HEK293T (cell line): ENCODE results near the gene MEF2A.
"Not testable (repeated sequence)": the region's sequence is repeated elsewhere in the genome, so short reads cannot be mapped to it uniquely, and the experiment has no call there.

ENCODE experiments used
- CTCF ChIA-PET: fragments of 350-600 bp; formaldehyde crosslinking; extraction: SDS; loops from one replicate; lab custom pipeline; 2021; ENCODE audit warnings: antibody characterized with exemption, inconsistent platforms; lab: Yijun Ruan, JAX
- POLR2A ChIA-PET: fragments of 350-600 bp; formaldehyde crosslinking; extraction: SDS; loops from one replicate; lab custom pipeline; 2020; ENCODE audit warnings: antibody characterized with exemption, inconsistent platforms; lab: Yijun Ruan, JAX
- DNase-seq: peaks from one replicate; pipeline ENCODE4 v3.0.0; 2012; ENCODE audit warnings: mixed read lengths; ENCODE audit errors: extremely low spot score
- ARNT ChIP-seq: fragments of 450-650 bp; IDR thresholded peaks from 2 replicates; pipeline ENCODE4 v1.6.1; 2017; ENCODE audit warnings: mild to moderate bottlenecking
- BHLHE40 ChIP-seq: fragments of 450-650 bp; IDR thresholded peaks from 2 replicates; pipeline ENCODE4 v1.6.1; 2016; ENCODE audit warnings: mild to moderate bottlenecking, moderate library complexity, borderline replicate concordance
- CTBP1 ChIP-seq: fragments of 450-650 bp; IDR thresholded peaks from 2 replicates; pipeline ENCODE4 v1.6.1; 2016; ENCODE audit warnings: borderline replicate concordance
- ELF4 ChIP-seq: fragments of 450-650 bp; IDR thresholded peaks from 2 replicates; pipeline ENCODE4 v1.6.1; 2017; ENCODE audit warnings: antibody characterized with exemption
- FOXA1 ChIP-seq: fragments of 450-650 bp; IDR thresholded peaks from 2 replicates; pipeline ENCODE4 v1.6.1; 2016; ENCODE audit warnings: mild to moderate bottlenecking
- FOXK2 ChIP-seq: fragments of 450-650 bp; IDR thresholded peaks from 2 replicates; pipeline ENCODE4 v1.6.1; 2016; ENCODE audit warnings: mild to moderate bottlenecking
- FOXM1 ChIP-seq: fragments of 450-650 bp; IDR thresholded peaks from 2 replicates; pipeline ENCODE4 v1.6.1; 2017; ENCODE audit warnings: mild to moderate bottlenecking, borderline replicate concordance
- HDGF ChIP-seq: fragments of 450-650 bp; IDR thresholded peaks from 2 replicates; pipeline ENCODE4 v1.6.1; 2017; ENCODE audit warnings: antibody characterized with exemption, borderline replicate concordance
- L3MBTL2 ChIP-seq: fragments of 450-650 bp; conservative IDR thresholded peaks from 2 replicates; pipeline ENCODE4 v1.6.1; 2016; ENCODE audit warnings: mild to moderate bottlenecking
- LEF1 ChIP-seq: fragments of 450-650 bp; IDR thresholded peaks from 2 replicates; pipeline ENCODE4 v1.6.1; 2017; ENCODE audit warnings: mild to moderate bottlenecking, borderline replicate concordance
- NFRKB ChIP-seq: fragments of 450-650 bp; IDR thresholded peaks from 2 replicates; pipeline ENCODE4 v1.6.1; 2016; ENCODE audit warnings: mild to moderate bottlenecking, moderate library complexity
- SP1 ChIP-seq: fragments of 450-650 bp; IDR thresholded peaks from 2 replicates; pipeline ENCODE4 v1.6.1; 2017
- SUZ12 ChIP-seq: fragments of 450-650 bp; IDR thresholded peaks from 2 replicates; pipeline ENCODE4 v1.6.1; 2016; ENCODE audit warnings: mild to moderate bottlenecking
- TARDBP ChIP-seq: fragments of 450-650 bp; IDR thresholded peaks from 2 replicates; pipeline ENCODE4 v1.6.1; 2016
- ZNF384 ChIP-seq: fragments of 450-650 bp; IDR thresholded peaks from 2 replicates; pipeline ENCODE4 v1.6.1; 2016
- TF ChIP-seq, protein P1 (sequence below): fragments of 450-650 bp; IDR thresholded peaks from 2 replicates; pipeline ENCODE4 v1.6.1; 2016

Gene MEF2A

DNA sequence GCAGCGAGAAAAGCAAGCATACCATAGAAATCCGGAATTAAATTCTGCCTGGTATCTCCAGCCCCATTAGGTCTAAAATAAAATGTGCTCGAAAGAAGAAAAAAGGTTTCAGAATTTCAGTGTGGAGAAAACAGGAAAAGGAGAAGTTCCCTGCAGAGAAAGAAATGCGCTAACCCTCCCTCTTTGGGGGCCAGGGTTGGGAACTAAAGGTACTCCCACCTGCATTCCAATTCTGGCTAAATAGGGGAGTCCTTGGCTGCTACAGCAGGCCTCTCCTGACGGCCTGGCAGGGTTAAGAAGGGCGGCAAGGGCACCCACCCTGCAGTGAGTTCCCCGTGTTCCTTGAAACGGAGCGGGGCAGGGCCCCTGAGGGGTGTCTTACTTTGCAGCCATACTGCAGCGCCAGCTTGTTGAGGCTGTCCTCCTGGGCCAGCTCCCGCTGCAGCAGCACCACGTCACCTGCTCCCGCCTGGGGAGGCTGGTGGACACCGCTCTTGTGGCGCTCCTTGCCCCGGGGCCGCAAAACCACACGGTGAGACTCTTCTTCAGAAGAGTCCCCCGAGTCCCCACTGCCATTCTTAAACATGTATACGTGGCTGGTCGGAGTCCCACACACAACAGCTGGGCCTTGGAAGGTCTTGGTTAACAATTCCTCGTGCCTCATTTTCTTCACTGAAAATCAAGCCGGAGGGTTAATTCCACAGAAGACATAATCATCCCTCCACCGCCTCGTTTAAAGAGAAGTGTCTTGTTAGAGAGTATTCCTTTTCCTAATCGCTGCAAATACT, 165.7 kb downstream of the MEF2A start:
- ChIA-PET CTCF (interaction anchor here (0.9 to 1.9 kb wide), 3 partner anchors 25 to 460 kb away, joined by 3 to 6 read pairs (median 3); no protein-coding TSS in a partner anchor), POLR2A (interaction anchor here (0.8 to 1.0 kb wide), 2 partner anchors 22 to 27 kb away, joined by 3 to 4 read pairs; no protein-coding TSS in a partner anchor)
- TF ChIP-seq FOXK2 (no peak), LEF1 (no peak), ARNT (no peak), CTBP1 (no peak), FOXA1 (no peak), SUZ12 (no peak), HDGF (no peak), FOXM1 (no peak), ZNF384 (no peak), SP1 (no peak), NFRKB (no peak), ELF4 (no peak), L3MBTL2 (no peak), BHLHE40 (no peak)
- TF ChIP-seq, protein P1, sequence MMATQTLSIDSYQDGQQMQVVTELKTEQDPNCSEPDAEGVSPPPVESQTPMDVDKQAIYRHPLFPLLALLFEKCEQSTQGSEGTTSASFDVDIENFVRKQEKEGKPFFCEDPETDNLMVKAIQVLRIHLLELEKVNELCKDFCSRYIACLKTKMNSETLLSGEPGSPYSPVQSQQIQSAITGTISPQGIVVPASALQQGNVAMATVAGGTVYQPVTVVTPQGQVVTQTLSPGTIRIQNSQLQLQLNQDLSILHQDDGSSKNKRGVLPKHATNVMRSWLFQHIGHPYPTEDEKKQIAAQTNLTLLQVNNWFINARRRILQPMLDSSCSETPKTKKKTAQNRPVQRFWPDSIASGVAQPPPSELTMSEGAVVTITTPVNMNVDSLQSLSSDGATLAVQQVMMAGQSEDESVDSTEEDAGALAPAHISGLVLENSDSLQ = no peak
- DNase-seq = no peak

DNA sequence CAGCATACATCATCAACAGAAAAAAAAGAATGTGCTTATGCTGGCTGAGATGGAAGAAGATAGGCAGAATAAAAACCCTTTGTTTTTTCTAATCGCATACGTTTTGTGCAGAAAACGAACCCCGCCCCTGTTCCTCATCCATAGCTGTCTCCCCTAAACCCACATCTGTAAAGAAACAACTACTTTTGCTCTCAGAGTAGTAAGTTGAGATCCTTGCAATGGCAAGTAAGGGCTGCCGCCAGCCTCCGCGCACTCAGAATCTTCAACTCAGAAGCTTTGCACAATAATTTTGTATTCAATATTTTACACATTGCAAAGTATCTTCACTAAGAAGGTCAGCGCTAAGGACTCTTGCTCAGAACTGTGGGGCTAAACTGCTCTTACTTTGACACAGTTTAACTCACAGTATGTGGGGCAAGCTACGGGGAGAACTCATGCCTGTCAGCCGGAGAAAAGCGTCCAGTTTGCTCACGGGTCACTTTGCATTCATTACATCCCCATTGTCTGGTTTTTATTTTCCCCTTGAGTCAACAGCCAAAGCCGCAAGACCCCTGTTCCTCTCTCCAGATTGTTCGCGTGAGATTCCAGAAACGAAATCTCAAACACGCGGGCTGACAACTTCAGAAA, 166.5 kb downstream of the MEF2A start:
- POLR2A ChIA-PET = interaction anchor here (0.8 to 1.7 kb wide), 4 partner anchors 11 to 28 kb away, joined by 3 to 17 read pairs (median 4); no protein-coding TSS in a partner anchor
- CTCF ChIA-PET = interaction anchor here (0.9 to 2.1 kb wide), 2 partner anchors 24 to 28 kb away, joined by 3 to 14 read pairs; no protein-coding TSS in a partner anchor

DNA sequence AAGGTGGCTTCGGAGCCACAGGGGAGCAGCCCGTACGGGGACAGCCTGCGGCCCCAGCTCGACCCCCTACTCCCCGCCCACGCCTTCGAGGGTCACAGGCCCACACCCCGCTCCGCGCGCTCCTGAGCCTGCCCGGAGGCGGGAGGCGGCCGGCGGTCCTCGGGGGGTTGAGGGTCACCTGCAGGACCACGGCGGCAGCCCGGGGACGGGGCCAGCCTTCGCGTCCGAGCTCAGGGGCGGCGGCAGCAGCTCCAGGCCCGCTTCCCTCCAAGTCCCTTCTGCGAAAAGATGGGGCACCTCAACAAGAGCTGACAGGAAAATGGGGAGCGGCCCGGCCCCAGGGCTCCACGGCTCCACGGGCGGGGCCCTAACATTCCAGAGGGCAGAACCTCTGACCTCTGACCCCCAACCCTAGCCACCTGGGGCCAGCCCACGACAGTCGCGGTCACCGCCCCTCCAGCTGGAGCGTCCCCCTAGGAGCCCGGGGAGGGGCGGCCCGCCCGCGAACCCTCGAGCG, 167.0 kb downstream of the MEF2A start:
- CTCF ChIA-PET = interaction anchor here (0.8 to 2.1 kb wide), 4 partner anchors 23 to 460 kb away, joined by 3 to 14 read pairs (median 8); no protein-coding TSS in a partner anchor

More for the DNA sequence above, 166.5 kb downstream of the MEF2A start:
- DNase-seq = no peak
- TF ChIP-seq ARNT (no peak), SP1 (no peak), FOXK2 (no peak), BHLHE40 (no peak), CTBP1 (no peak), HDGF (no peak), TARDBP (no peak), L3MBTL2 (no peak), ZNF384 (no peak), LEF1 (no peak), ELF4 (no peak), FOXM1 (no peak), NFRKB (no peak), SUZ12 (no peak)

DNA sequence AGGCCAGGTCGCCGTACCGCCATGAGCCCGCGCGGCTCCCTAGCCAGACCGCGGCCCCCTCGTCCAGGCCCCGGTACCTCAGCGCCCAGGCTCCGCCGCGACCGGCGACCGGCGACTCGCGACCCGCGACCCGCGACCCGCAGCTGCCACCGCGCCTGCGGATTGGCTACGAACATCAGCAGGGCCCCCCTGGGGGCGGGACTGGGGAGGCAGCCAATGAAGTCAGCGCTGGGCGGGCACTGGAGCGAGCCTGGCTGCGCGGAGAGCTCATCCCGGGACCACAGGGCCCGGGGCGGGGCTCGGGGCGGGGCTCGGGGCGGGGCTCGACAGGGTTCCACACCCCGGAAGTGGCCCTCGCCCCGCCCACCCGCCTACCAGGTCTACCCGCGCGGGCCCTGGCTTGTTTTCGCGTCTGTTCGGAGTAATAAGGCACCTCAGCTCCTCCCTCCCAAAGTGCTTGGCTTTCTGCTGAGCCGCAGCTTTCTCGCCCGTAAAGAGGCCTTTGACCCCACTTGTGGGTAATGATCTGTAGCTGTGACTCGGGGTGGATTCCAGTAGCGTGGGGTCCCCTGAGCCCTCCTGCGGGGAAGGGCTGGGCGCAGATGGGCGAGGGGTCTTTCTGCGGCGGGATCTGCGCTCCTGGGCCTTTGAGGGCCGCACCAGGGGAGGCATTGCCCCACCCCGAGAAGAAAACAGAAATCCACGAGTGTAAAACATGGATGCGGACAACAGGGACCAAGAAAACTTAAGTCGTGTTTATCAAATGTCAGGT, 167.7 kb downstream of the MEF2A start, which contains the start of gene LYSMD4:
Gene LYSMD4, minus strand, starts transcription at position 170 of the 772 bp plus-strand sequence. CDS start 1,438 bp downstream, outside the sequence.
- 0 out of 2 replicates have a peak, but pooled peaks have one; percentile 44 for TF ChIP-seq L3MBTL2
- TF ChIP-seq HDGF = 0 out of 2 replicates have a peak, but pooled peaks have one; percentile 33
- peak; percentile 47; the same call in 1 of the 2 replicates for TF ChIP-seq TARDBP
- TF ChIP-seq NFRKB = no peak
- ChIA-PET CTCF (interaction anchor here (0.8 to 2.1 kb wide), 3 partner anchors 23 to 460 kb away, joined by 3 to 14 read pairs (median 12); no protein-coding TSS in a partner anchor), POLR2A (interaction anchor here (0.6 to 1.7 kb wide), 22 partner anchors 8 to 606 kb away, joined by 3 to 17 read pairs (median 4); partner anchors contain the start of gene LRRC28)
- peak; percentile 100 for DNase-seq

More for the DNA sequence above, 167.0 kb downstream of the MEF2A start:
- no peak for DNase-seq
- TF ChIP-seq FOXM1 = no peak
- peak; percentile 80 for TF ChIP-seq L3MBTL2
- POLR2A ChIA-PET = interaction anchor here (0.7 to 1.7 kb wide), 22 partner anchors 9 to 482 kb away, joined by 3 to 17 read pairs (median 4); partner anchors contain the start of gene LRRC28

DNA sequence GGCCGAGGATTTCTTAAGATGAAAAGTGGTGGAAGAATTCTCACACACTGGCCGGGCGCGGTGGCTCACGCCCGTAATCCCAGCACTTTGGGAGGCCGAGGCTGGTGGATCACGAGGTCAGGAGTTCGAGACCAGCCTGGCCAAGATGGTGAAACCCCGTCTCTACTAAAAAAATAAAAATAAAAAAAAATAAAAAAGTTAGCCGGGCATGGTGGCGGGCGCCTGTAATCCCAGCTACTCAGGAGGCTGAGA, 168.2 kb downstream of the MEF2A start:
- not testable (repeated sequence) for DNase-seq
- ChIA-PET CTCF (interaction anchor here (1.3 to 2.1 kb wide), 2 partner anchors 23 to 30 kb away, joined by 12 to 14 read pairs; no protein-coding TSS in a partner anchor), POLR2A (interaction anchor here (0.6 to 1.5 kb wide), 6 partner anchors 13 to 162 kb away, joined by 3 to 13 read pairs (median 6); no protein-coding TSS in a partner anchor)

DNA sequence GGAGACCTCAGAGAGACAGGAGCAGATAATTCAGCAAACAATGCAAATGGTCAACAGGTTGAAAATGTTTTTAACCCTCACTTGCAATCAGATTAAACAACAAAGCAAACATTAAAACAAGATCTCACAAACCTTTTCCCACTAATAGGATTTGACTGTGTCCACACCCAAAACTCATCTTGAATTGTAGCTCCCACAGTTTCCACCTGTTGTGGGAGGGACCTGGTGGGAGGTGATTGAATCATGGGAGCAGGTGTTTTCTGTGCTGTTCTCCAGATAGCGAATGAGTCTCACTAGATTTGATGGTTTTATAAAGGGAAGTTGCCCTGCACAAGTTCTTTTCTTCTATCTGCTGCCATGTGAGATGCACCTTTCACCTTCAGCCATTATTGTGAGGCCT, 168.8 kb downstream of the MEF2A start:
- ChIA-PET POLR2A (interaction anchor here (0.6 kb wide), 1 partner anchor 14 kb away, joined by 3 read pairs; no protein-coding TSS in a partner anchor), CTCF (no interaction called here)
- no peak for DNase-seq
- TF ChIP-seq FOXM1 = no peak
- no peak for TF ChIP-seq FOXK2
- no peak for TF ChIP-seq TARDBP
- TF ChIP-seq CTBP1 = no peak
- TF ChIP-seq, protein P1 = no peak
- no peak for TF ChIP-seq SUZ12
- TF ChIP-seq FOXA1 = no peak
- TF ChIP-seq NFRKB = no peak
- TF ChIP-seq ARNT = no peak
- no peak for TF ChIP-seq ELF4
